Effector memory CD8-positive, alpha-beta T cell (primary cell): ENCODE measurements around the gene IRS2.

ENCODE experiments used
- ATAC-seq: fragments of 150-1000 bp; cut with Tn5 transposase; replicated peaks from 2 replicates; pipeline ENCODE4 v1.10.0; 2021; ENCODE audit warnings: mild to moderate bottlenecking, moderate library complexity
- DNase-seq, 3 experiments: peaks; one replicate each; pipeline ENCODE4 v3.0.0; 2021
- H3K27ac Mint-ChIP-seq, 2 donors: one replicate each; pipeline ENCODE4 v1.8.0; 2022; ENCODE audit warnings: mild to moderate bottlenecking in 2 of 2, mixed read lengths in 2 of 2, moderate library complexity in 2 of 2
- H3K27me3 Mint-ChIP-seq, 2 donors: one replicate each; pipeline ENCODE4 v1.8.0; 2022; ENCODE audit warnings: mixed read lengths in 2 of 2
- H3K36me3 Mint-ChIP-seq: one replicate; pipeline ENCODE4 v1.8.0; 2022; ENCODE audit warnings: mild to moderate bottlenecking, moderate library complexity, mixed read lengths; ENCODE audit not compliant: insufficient read depth
- H3K4me1 Mint-ChIP-seq, 2 donors: one replicate each; pipeline ENCODE4 v1.8.0; 2022; ENCODE audit warnings: low read depth in 2 of 2, mixed read lengths in 2 of 2
- H3K4me3 Mint-ChIP-seq, 2 donors: one replicate each; pipeline ENCODE4 v1.8.0; 2022; ENCODE audit warnings: mild to moderate bottlenecking in 2 of 2, mixed read lengths in 2 of 2, moderate library complexity in 2 of 2
- H3K9me3 Mint-ChIP-seq, 2 donors: one replicate each; pipeline ENCODE4 v1.8.0; 2022; ENCODE audit warnings: mixed read lengths in 2 of 2

IRS2 gene

GRCh38 chr13:109723046-109723445 is 63.3 kb downstream of the IRS2 start:
- H3K4me3 Mint-ChIP-seq: no peak overlapping the region
- no peak for ATAC-seq
- H3K9me3 Mint-ChIP-seq: peaks cover 0 to 7% of the 10 kb centered on the region in 2 donors
- peaks cover 0 to 30% of the 10 kb centered on the region in 2 donors for H3K27me3 Mint-ChIP-seq
- H3K36me3 Mint-ChIP-seq: peaks cover 3% of the 10 kb centered on the region
- no peak for DNase-seq
- H3K27ac Mint-ChIP-seq: no peak overlapping the region
- no peaks in the 10 kb centered on the region for H3K4me1 Mint-ChIP-seq

- Mint-ChIP-seq H3K4me3 (no peak overlapping the region), H3K36me3 (peaks cover 1% of the 10 kb centered on the region), H3K9me3 (peaks cover 0 to 7% of the 10 kb centered on the region in 2 donors), H3K4me1 (no peaks in the 10 kb centered on the region), H3K27me3 (peaks cover 0 to 20% of the 10 kb centered on the region in 2 donors), H3K27ac (no peak overlapping the region)
- ATAC-seq (no peak), DNase-seq (no peak)
Measured at GRCh38 chr13:109722068-109722467, 64.3 kb downstream of the IRS2 start.

GRCh38 chr13:109720758-109721184 is 65.6 kb downstream of the IRS2 start:
- H3K4me3 Mint-ChIP-seq: no peak overlapping the region
- peaks cover 0 to 5% of the 10 kb centered on the region in 2 donors for H3K9me3 Mint-ChIP-seq
- no peak overlapping the region for H3K27ac Mint-ChIP-seq
- no peaks in the 10 kb centered on the region for H3K4me1 Mint-ChIP-seq
- no peaks in the 10 kb centered on the region for H3K36me3 Mint-ChIP-seq
- DNase-seq (no peak), ATAC-seq (no peak)
- H3K27me3 Mint-ChIP-seq: peaks cover 0 to 7% of the 10 kb centered on the region in 2 donors

- ATAC-seq: no peak
- no peaks in the 10 kb centered on the region for H3K36me3 Mint-ChIP-seq
- H3K4me3 Mint-ChIP-seq: no peak overlapping the region
- no peaks in the 10 kb centered on the region for H3K4me1 Mint-ChIP-seq
- no peak for DNase-seq
- H3K9me3 Mint-ChIP-seq: peaks cover 0 to 5% of the 10 kb centered on the region in 2 donors
- H3K27me3 Mint-ChIP-seq: peaks cover 0 to under 1% of the 10 kb centered on the region in 2 donors
- H3K27ac Mint-ChIP-seq: no peak overlapping the region
Measured at GRCh38 chr13:109719962-109720646, 66.3 kb downstream of the IRS2 start.

GRCh38 chr13:109718726-109719125 is 67.7 kb downstream of the IRS2 start:
- ATAC-seq (no peak), DNase-seq (no peak)
- Mint-ChIP-seq H3K27ac (no peak overlapping the region), H3K27me3 (no peaks in the 10 kb centered on the region), H3K36me3 (no peaks in the 10 kb centered on the region), H3K4me1 (no peaks in the 10 kb centered on the region), H3K9me3 (peaks cover 0 to 4% of the 10 kb centered on the region in 2 donors), H3K4me3 (no peak overlapping the region)

GRCh38 chr13:109717686-109718085 is 68.7 kb downstream of the IRS2 start:
- ATAC-seq (no peak), DNase-seq (no peak)
- no peaks in the 10 kb centered on the region for H3K36me3 Mint-ChIP-seq
- peaks cover 0 to 2% of the 10 kb centered on the region in 2 donors for H3K9me3 Mint-ChIP-seq
- no peak overlapping the region for H3K27ac Mint-ChIP-seq
- H3K4me1 Mint-ChIP-seq: no peaks in the 10 kb centered on the region
- H3K4me3 Mint-ChIP-seq: no peak overlapping the region
- no peaks in the 10 kb centered on the region for H3K27me3 Mint-ChIP-seq

GRCh38 chr13:109715902-109716301 is 70.5 kb downstream of the IRS2 start:
- Mint-ChIP-seq H3K4me1 (no peaks in the 10 kb centered on the region), H3K4me3 (no peak overlapping the region), H3K9me3 (peaks cover 0 to 2% of the 10 kb centered on the region in 2 donors), H3K27me3 (no peaks in the 10 kb centered on the region), H3K27ac (no peak overlapping the region), H3K36me3 (no peaks in the 10 kb centered on the region)
- ATAC-seq (no peak), DNase-seq (no peak)

GRCh38 chr13:109713681-109714080 is 72.7 kb downstream of the IRS2 start:
- H3K27me3 Mint-ChIP-seq: no peaks in the 10 kb centered on the region
- peaks cover 0 to 2% of the 10 kb centered on the region in 2 donors for H3K9me3 Mint-ChIP-seq
- H3K4me1 Mint-ChIP-seq: no peaks in the 10 kb centered on the region
- no peaks in the 10 kb centered on the region for H3K36me3 Mint-ChIP-seq
- H3K27ac Mint-ChIP-seq: no peak overlapping the region
- no peak for ATAC-seq
- H3K4me3 Mint-ChIP-seq: no peak overlapping the region
- DNase-seq: no peak

GRCh38 chr13:109712124-109712722 is 74.2 kb downstream of the IRS2 start:
- H3K9me3 Mint-ChIP-seq: peaks cover 0 to 3% of the 10 kb centered on the region in 2 donors
- no peaks in the 10 kb centered on the region for H3K27me3 Mint-ChIP-seq
- H3K27ac Mint-ChIP-seq: no peak overlapping the region
- H3K4me1 Mint-ChIP-seq: peaks cover under 1 to 6% of the 10 kb centered on the region in 2 donors
- H3K4me3 Mint-ChIP-seq: no peak overlapping the region
- ATAC-seq: no peak
- DNase-seq: no peak
- peaks cover 3% of the 10 kb centered on the region for H3K36me3 Mint-ChIP-seq

GRCh38 chr13:109707742-109708617 is 78.4 kb downstream of the IRS2 start:
- Mint-ChIP-seq H3K4me3 (peak overlapping the region in 1 of 2 donors; percentile 7), H3K36me3 (peaks cover 3% of the 10 kb centered on the region), H3K27me3 (peaks cover 14 to 37% of the 10 kb centered on the region in 2 donors), H3K9me3 (peaks cover 9 to 12% of the 10 kb centered on the region in 2 donors), H3K27ac (no peak overlapping the region), H3K4me1 (peaks cover 4 to 24% of the 10 kb centered on the region in 2 donors)
- DNase-seq: no peak
- ATAC-seq: peak; percentile 95

GRCh38 chr13:109707044-109707741 is 79.2 kb downstream of the IRS2 start:
- peaks cover 3% of the 10 kb centered on the region for H3K36me3 Mint-ChIP-seq
- peaks cover 9 to 12% of the 10 kb centered on the region in 2 donors for H3K9me3 Mint-ChIP-seq
- H3K27ac Mint-ChIP-seq: no peak overlapping the region
- ATAC-seq: no peak
- H3K27me3 Mint-ChIP-seq: peaks cover 14 to 37% of the 10 kb centered on the region in 2 donors
- peaks cover 4 to 24% of the 10 kb centered on the region in 2 donors for H3K4me1 Mint-ChIP-seq
- no peak for DNase-seq
- peak overlapping the region in 1 of 2 donors; percentile 51 for H3K4me3 Mint-ChIP-seq

- H3K9me3 Mint-ChIP-seq: peaks cover 9 to 12% of the 10 kb centered on the region in 2 donors
- peaks cover 14 to 37% of the 10 kb centered on the region in 2 donors for H3K27me3 Mint-ChIP-seq
- ATAC-seq: no peak
- peaks cover 4 to 24% of the 10 kb centered on the region in 2 donors for H3K4me1 Mint-ChIP-seq
- no peak overlapping the region for H3K4me3 Mint-ChIP-seq
- no peak overlapping the region for H3K27ac Mint-ChIP-seq
- peaks cover 3% of the 10 kb centered on the region for H3K36me3 Mint-ChIP-seq
- no peak for DNase-seq
Measured at GRCh38 chr13:109706015-109706715, 80.2 kb downstream of the IRS2 start.
